ENCODE results near the gene TMC2.

- no peak for TF ChIP-seq CTCF (IDR thresholded peaks at IDR 0.05)
- no peak for TF ChIP-seq POLR2A (IDR thresholded peaks at IDR 0.05)
Measured at GRCh38 chr20:2640899-2641298, 104.5 kb downstream of the TMC2 start.
